Endodermal cell (in vitro differentiated cells): ENCODE data around the gene NCKAP5. TPM values are rescaled to one million over a fixed set of nuclear protein-coding genes. Genes with fewer than 3 reads are reported as not detected.

Experiments
- DNase-seq: peaks from one replicate; pipeline ENCODE4 v3.0.0-alpha.2; 2017
- H3K27ac ChIP-seq: 2 replicates; pipeline ENCODE4 v1.5.1; 2013; ENCODE audit warnings: mild to moderate bottlenecking, low read depth, low read length, moderate library complexity
- H3K27me3 ChIP-seq: 2 replicates; pipeline ENCODE4 v1.6.1; 2013; ENCODE audit warnings: mild to moderate bottlenecking, low read length, moderate library complexity; ENCODE audit not compliant: insufficient read depth, control insufficient read depth, poor library complexity, severe bottlenecking
- H3K36me3 ChIP-seq: 2 replicates; pipeline ENCODE4 v1.7.0; 2013; ENCODE audit warnings: mild to moderate bottlenecking, low read length, moderate library complexity; ENCODE audit not compliant: control insufficient read depth, insufficient read depth
- H3K4me1 ChIP-seq: one replicate; pipeline ENCODE4 v1.7.0; 2013; ENCODE audit warnings: low read length; ENCODE audit not compliant: control insufficient read depth, insufficient read depth
- H3K4me3 ChIP-seq: 2 replicates; pipeline ENCODE4 v1.5.1; 2013; ENCODE audit warnings: mild to moderate bottlenecking, low read length, moderate library complexity
- H3K9ac ChIP-seq: 2 replicates; pipeline ENCODE4 v1.6.1; 2013; ENCODE audit warnings: mild to moderate bottlenecking, low read length, moderate library complexity; ENCODE audit not compliant: poor library complexity, severe bottlenecking; ENCODE audit errors: extremely low read depth
- H3K9me3 ChIP-seq: 2 replicates; pipeline ENCODE4 v1.6.1; 2013; ENCODE audit warnings: mild to moderate bottlenecking, low read length, moderate library complexity; ENCODE audit not compliant: control insufficient read depth
- H3K27ac Mint-ChIP-seq: 2 replicates; pipeline ENCODE4 v1.8.0; 2020; ENCODE audit warnings: mixed read lengths
- H3K27me3 Mint-ChIP-seq: 2 replicates; pipeline ENCODE4 v1.8.0; 2021; ENCODE audit warnings: mild to moderate bottlenecking, mixed read lengths; ENCODE audit not compliant: insufficient read depth
- H3K36me3 Mint-ChIP-seq: 2 replicates; pipeline ENCODE4 v1.8.0; 2020; ENCODE audit warnings: low read depth, mixed read lengths
- H3K4me1 Mint-ChIP-seq: 2 replicates; pipeline ENCODE4 v1.8.0; 2020; ENCODE audit warnings: mixed read lengths
- H3K4me3 Mint-ChIP-seq: 2 replicates; pipeline ENCODE4 v1.8.0; 2020; ENCODE audit warnings: mild to moderate bottlenecking, moderate library complexity, mixed read lengths
- H3K9me3 Mint-ChIP-seq: 2 replicates; pipeline ENCODE4 v1.8.0; 2020; ENCODE audit warnings: mild to moderate bottlenecking, mixed read lengths
- CTCF ChIP-seq: fragments of 200-600 bp; sonication (generic); conservative IDR thresholded peaks from 2 replicates; pipeline ENCODE4 v1.5.0; 2021; ENCODE audit warnings: antibody characterized with exemption, mild to moderate bottlenecking
- WGBS, 2 experiments: methylation state at CpG; one replicate each; pipeline versions ENCODE4 v1.1.5 to v1.1.7; 2013; ENCODE audit warnings: missing lambda C conversion rate in 2 of 2, mixed read lengths in 1 of 2; ENCODE audit not compliant: insufficient coverage in 1 of 2, insufficient read length in 1 of 2; 5-methylcytosine and 5-hydroxymethylcytosine counted together
- total RNA-seq, 2 donors: library from RNA; stranded (reverse); fragmentation: NEBNext Ultra II Directional in 1 of 2; extraction: Animal tissue kit (Norgen Biotek cat#: 25700) in 1 of 2; gene quantifications; 2 replicates in 1 of 2; 3 replicates in 1 of 2; pipeline ENCODE4 v1.2.1, GENCODE V29; 2021

NCKAP5 gene
- total RNA-seq, 2 donors from 2014 or later: 0.58 to 0.92 TPM

DNA sequence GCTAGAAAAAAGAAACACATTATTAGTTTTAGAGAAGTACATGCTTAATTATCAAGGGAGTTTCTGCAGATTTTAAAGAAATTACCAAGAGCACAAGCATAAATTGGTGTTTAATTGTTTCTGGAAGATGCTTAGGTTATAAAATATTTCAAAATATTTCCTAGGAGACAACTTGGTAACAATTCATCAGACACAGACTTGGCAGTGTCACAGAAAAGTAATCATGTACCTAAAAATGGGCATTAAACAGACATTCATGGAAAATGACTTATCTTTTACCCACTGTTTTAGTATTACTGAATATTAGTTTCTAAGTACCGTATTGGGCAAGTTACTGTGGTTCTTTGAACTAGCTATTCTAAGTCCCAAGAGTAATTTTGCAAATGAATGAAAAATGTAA, 469.5 kb downstream of the NCKAP5 start:
- WGBS, 2 experiments: 100% methylated on average over 1 of the region's 1 CpG; no CpG with 5 or more reads in 1 of the 2 experiments
- H3K4me1 ChIP-seq: no peaks in the 10 kb centered on the region
- Mint-ChIP-seq H3K4me3 (no peak overlapping the region), H3K4me1 (no peaks in the 10 kb centered on the region), H3K27me3 (no peaks in the 10 kb centered on the region), H3K36me3 (no peaks in the 10 kb centered on the region), H3K27ac (no peak overlapping the region), H3K9me3 (no peaks in the 10 kb centered on the region)
- no peak for DNase-seq
- no peaks in the 10 kb centered on the region for H3K9me3 ChIP-seq
- no peak overlapping the region for H3K27ac ChIP-seq
- no peaks in the 10 kb centered on the region for H3K27me3 ChIP-seq
- TF ChIP-seq CTCF: no peak
- H3K4me3 ChIP-seq: no peak overlapping the region
- H3K9ac ChIP-seq: no peak overlapping the region
- H3K36me3 ChIP-seq: no peaks in the 10 kb centered on the region

- H3K36me3 ChIP-seq: no peaks in the 10 kb centered on the region
- no peaks in the 10 kb centered on the region for H3K9me3 ChIP-seq
- Mint-ChIP-seq H3K36me3 (no peaks in the 10 kb centered on the region), H3K9me3 (no peaks in the 10 kb centered on the region), H3K27ac (no peak overlapping the region), H3K27me3 (no peaks in the 10 kb centered on the region), H3K4me1 (no peaks in the 10 kb centered on the region), H3K4me3 (no peak overlapping the region)
- no peak for DNase-seq
- H3K4me3 ChIP-seq: no peak overlapping the region
- TF ChIP-seq CTCF: no peak
- H3K4me1 ChIP-seq: no peaks in the 10 kb centered on the region
- WGBS, 2 experiments: 93 to 100% methylated on average over 2 to 3 of the region's 3 CpGs
- H3K9ac ChIP-seq: no peak overlapping the region
- H3K27ac ChIP-seq: no peak overlapping the region
- no peaks in the 10 kb centered on the region for H3K27me3 ChIP-seq
These were observed 470.6 kb downstream of the NCKAP5 start for GRCh38 chr2:133097666-133098065.

GRCh38 chr2:133092571-133092970, 475.7 kb downstream of the NCKAP5 start:
- no peak overlapping the region for H3K4me3 Mint-ChIP-seq

More at GRCh38 chr2:133092571-133092970, 475.7 kb downstream of the NCKAP5 start:
- Mint-ChIP-seq H3K27ac (no peak overlapping the region), H3K4me1 (peaks cover 8% of the 10 kb centered on the region), H3K9me3 (peaks cover 10% of the 10 kb centered on the region), H3K27me3 (no peaks in the 10 kb centered on the region), H3K36me3 (peaks cover 2% of the 10 kb centered on the region)
- no peak for DNase-seq
- Histone ChIP-seq H3K9me3 (no peaks in the 10 kb centered on the region), H3K9ac (no peak overlapping the region), H3K27ac (no peak overlapping the region), H3K36me3 (no peaks in the 10 kb centered on the region), H3K4me1 (no peaks in the 10 kb centered on the region), H3K4me3 (no peak overlapping the region), H3K27me3 (no peaks in the 10 kb centered on the region)
- WGBS, 2 experiments: 91 to 94% methylated on average over 3 of the region's 3 CpGs
- no peak for TF ChIP-seq CTCF
